NCI-H128 (cell line): ENCODE measurements around the gene PQBP1.
"Not testable (repeated sequence)": the region's sequence is repeated elsewhere in the genome, so short reads cannot be mapped to it uniquely, and the experiment has no call there.

ENCODE experiments used
- DNase-seq: peaks from one replicate; lab custom pipeline; 2025; ENCODE audit not compliant: unreplicated experiment; lab: John Stamatoyannopoulos, UW

Gene PQBP1

GRCh38 chrX:48897625-48898306 lies at the start of gene PQBP1, which contains the start of gene TIMM17B:
Gene PQBP1 (plus strand): TSS chrX:48897930. CDS start chrX:48898510, 580 bp downstream.
Gene TIMM17B (minus strand): TSS chrX:48897768. CDS start chrX:48897749, 19 bp downstream.
- DNase-seq = peak; percentile 85

GRCh38 chrX:48848847-48849246 lies 48.9 kb upstream of the PQBP1 start:
- no peak for DNase-seq

GRCh38 chrX:48852857-48853256 lies 44.9 kb upstream of the PQBP1 start:
- no peak for DNase-seq

GRCh38 chrX:48853494-48853893 lies 44.2 kb upstream of the PQBP1 start:
- not testable (repeated sequence) for DNase-seq

- DNase-seq = not testable (repeated sequence)
Measured at GRCh38 chrX:48854121-48854804, 43.5 kb upstream of the PQBP1 start.

- DNase-seq = no peak
Measured at GRCh38 chrX:48854898-48855297, 42.8 kb upstream of the PQBP1 start.

- DNase-seq = no peak
Measured at GRCh38 chrX:48864210-48864609, 33.5 kb upstream of the PQBP1 start.

GRCh38 chrX:48872017-48872416 lies 25.7 kb upstream of the PQBP1 start:
- DNase-seq = not testable (repeated sequence)

GRCh38 chrX:48876944-48877343 lies 20.8 kb upstream of the PQBP1 start:
- DNase-seq = not testable (repeated sequence)

- no peak for DNase-seq
Measured at GRCh38 chrX:48883729-48884128, 14.0 kb upstream of the PQBP1 start.

- not testable (repeated sequence) for DNase-seq
Measured at GRCh38 chrX:48886586-48886985, 11.1 kb upstream of the PQBP1 start.

- no peak for DNase-seq
Measured at GRCh38 chrX:48890296-48890925, 7.3 kb upstream of the PQBP1 start.

- DNase-seq = no peak
Measured at GRCh38 chrX:48890934-48891401, 6.8 kb upstream of the PQBP1 start.

GRCh38 chrX:48891402-48892288 lies 6.1 kb upstream of the PQBP1 start:
- peak; percentile 65 for DNase-seq

- DNase-seq = no peak
Measured at GRCh38 chrX:48892896-48893295, 4.8 kb upstream of the PQBP1 start.

GRCh38 chrX:48893556-48894348 lies 4.0 kb upstream of the PQBP1 start:
- DNase-seq = no peak

GRCh38 chrX:48894891-48895290 lies 2.8 kb upstream of the PQBP1 start:
- DNase-seq = no peak

- DNase-seq = no peak
Measured at GRCh38 chrX:48896611-48897011, 1.1 kb upstream of the PQBP1 start.

GRCh38 chrX:48897157-48897624 lies 539 bp upstream of the PQBP1 start:
- DNase-seq = peak; percentile 58

GRCh38 chrX:48899078-48899410 lies 1.3 kb downstream of the PQBP1 start:
- no peak for DNase-seq
